ENCODE data around the gene MACROD2. TPM values are rescaled to one million over a fixed set of nuclear protein-coding genes. Genes with fewer than 3 reads are reported as not detected.

Gene MACROD2
- polyA plus RNA-seq, 2 of the 4 experiments (the other 2 are of a cell fraction) = 0.96 to 1.3 TPM

- Histone ChIP-seq H3K27ac (no peak overlapping the region), H3K4me1 (peaks cover 4% of the 10 kb centered on the region; the same call in 1 of the 3 replicates), H3K4me2 (peak overlapping the region; percentile 16; the same call in 1 of the 3 replicates), H3K9me3 (no peaks in the 10 kb centered on the region), H3K4me3 (no peak overlapping the region)
- POLR2A ChIA-PET = no interaction called here
- no peak for TF ChIP-seq ZNF302 (CRISPR knock-in tag; IDR thresholded peaks at IDR 0.05)
- 0 out of 2 replicates have a peak, but pooled peaks have one; percentile 9 for TF ChIP-seq GATA3 (IDR thresholded peaks at IDR 0.05; ENCODE audit: borderline replicate concordance)
- TF ChIP-seq KDM1A (IDR thresholded peaks at IDR 0.05; ENCODE audit: low read depth) = no peak
- TF ChIP-seq USF2 (IDR thresholded peaks at IDR 0.05) = no peak
- no peak for TF ChIP-seq KDM5A (IDR thresholded peaks at IDR 0.05)
- no peak for TF ChIP-seq JUNB (IDR thresholded peaks at IDR 0.05)
- FAIRE-seq (no peak), DNase-seq (ENCODE audit: low read depth in 1 of 2, low spot score in 1 of 2) (no peak), ATAC-seq (no peak)
- CTCF ChIA-PET = interaction anchor here (0.8 to 1.7 kb wide), 4 partner anchors 9 to 175 kb away, joined by 3 to 5 read pairs (median 4); partner anchors contain the start of gene FLRT3
- 3% methylated on average over 2 of the region's 2 CpGs for WGBS (ENCODE audit: missing lambda C conversion rate)
These were observed 517.5 kb downstream of the MACROD2 start for GRCh38 chr20:14512839-14513238.

- POLR2A ChIA-PET = no interaction called here
- CTCF ChIA-PET = interaction anchor here (0.6 kb wide), 1 partner anchor 30 kb away, joined by 4 read pairs; no protein-coding TSS in a partner anchor
These were observed 523.3 kb downstream of the MACROD2 start for GRCh38 chr20:14518648-14519047.

GRCh38 chr20:14521016-14521415 lies 525.7 kb downstream of the MACROD2 start:
- CTCF ChIA-PET = interaction anchor here (1.3 kb wide), 1 partner anchor 183 kb away, joined by 3 read pairs; no protein-coding TSS in a partner anchor
- POLR2A ChIA-PET = no interaction called here

More at GRCh38 chr20:14518648-14519047, 523.3 kb downstream of the MACROD2 start:
- H3K4me3 ChIP-seq = no peak overlapping the region
- WGBS (ENCODE audit: missing lambda C conversion rate) = 97% methylated on average over 1 of the region's 1 CpG
- H3K27ac ChIP-seq = no peak overlapping the region
- no peak overlapping the region for H3K4me2 ChIP-seq
- 0 out of 3 replicates have a peak, but pooled peaks cover 5% of the 10 kb centered on the region for H3K4me1 ChIP-seq
- no peaks in the 10 kb centered on the region for H3K9me3 ChIP-seq
- TF ChIP-seq NPAS2 (CRISPR knock-in tag; IDR thresholded peaks at IDR 0.05; ENCODE audit: borderline replicate concordance) = no peak
- no peak for TF ChIP-seq POLR2A (IDR thresholded peaks at IDR 0.05; ENCODE audit: low read length)
- no peak for TF ChIP-seq ZNF302 (CRISPR knock-in tag; IDR thresholded peaks at IDR 0.05)
- no peak for TF ChIP-seq JUN (IDR thresholded peaks at IDR 0.05)
- TF ChIP-seq RAD21 (conservative IDR thresholded peaks at IDR 0.05 in 1 of 2, IDR thresholded peaks at IDR 0.05 in 1 of 2) = no peak
- no peak for TF ChIP-seq MAX (IDR thresholded peaks at IDR 0.05)
- TF ChIP-seq RNF2 (IDR thresholded peaks at IDR 0.05; ENCODE audit: borderline replicate concordance, low read depth) = no peak
- TF ChIP-seq HDAC2 (IDR thresholded peaks at IDR 0.05) = no peak
- TF ChIP-seq ZSCAN20 (CRISPR knock-in tag; IDR thresholded peaks at IDR 0.05) = no peak
- no peak for TF ChIP-seq FOXS1 (CRISPR knock-in tag; IDR thresholded peaks at IDR 0.05)
- TF ChIP-seq RFX5 (IDR thresholded peaks at IDR 0.05) = no peak
- DNase-seq (ENCODE audit: low read depth in 1 of 2, low spot score in 1 of 2) = no peak
- no peak for ATAC-seq
- peak; percentile 79 for FAIRE-seq

More at GRCh38 chr20:14521016-14521415, 525.7 kb downstream of the MACROD2 start:
- no peak overlapping the region for H3K4me2 ChIP-seq
- DNase-seq (ENCODE audit: low read depth in 1 of 2, low spot score in 1 of 2) = no peak
- 0 out of 3 replicates have a peak, but pooled peaks cover 5% of the 10 kb centered on the region for H3K4me1 ChIP-seq
- no peak overlapping the region for H3K4me3 ChIP-seq
- no peak for TF ChIP-seq HDAC2 (IDR thresholded peaks at IDR 0.05)
- no peak for TF ChIP-seq ZFP36 (IDR thresholded peaks at IDR 0.05; ENCODE audit: borderline replicate concordance, partially characterized antibody)
- TF ChIP-seq MAFK (IDR thresholded peaks at IDR 0.05; ENCODE audit: partially characterized antibody) = no peak
- no peak for TF ChIP-seq POLR2AphosphoS2 (conservative IDR thresholded peaks at IDR 0.05; ENCODE audit: low read length)
- no peak for TF ChIP-seq NFE2L2 (conservative IDR thresholded peaks at IDR 0.05; ENCODE audit: low read length)
- no peak for TF ChIP-seq FOSB (CRISPR knock-in tag; IDR thresholded peaks at IDR 0.05)
- no peak for TF ChIP-seq ZNF302 (CRISPR knock-in tag; IDR thresholded peaks at IDR 0.05)
- no peak for TF ChIP-seq CHD4 (IDR thresholded peaks at IDR 0.05; ENCODE audit: borderline replicate concordance)
- no peak for TF ChIP-seq CHD2 (IDR thresholded peaks at IDR 0.05; ENCODE audit: low read length, partially characterized antibody)
- TF ChIP-seq KDM1A (IDR thresholded peaks at IDR 0.05; ENCODE audit: low read depth) = no peak
- no peak for TF ChIP-seq HMGXB4 (CRISPR knock-in tag; IDR thresholded peaks at IDR 0.05; ENCODE audit: borderline replicate concordance)
- no peak for TF ChIP-seq POLR2A (IDR thresholded peaks at IDR 0.05; ENCODE audit: low read length)
- TF ChIP-seq GATA3 (IDR thresholded peaks at IDR 0.05; ENCODE audit: borderline replicate concordance) = no peak
- TF ChIP-seq HEYL (CRISPR knock-in tag; IDR thresholded peaks at IDR 0.05) = no peak
- TF ChIP-seq SREBF2 (IDR thresholded peaks at IDR 0.05) = no peak
- no peak for TF ChIP-seq EHF (CRISPR knock-in tag; IDR thresholded peaks at IDR 0.05)
- no peak for TF ChIP-seq E2F6 (IDR thresholded peaks at IDR 0.05; ENCODE audit: borderline replicate concordance, low read depth)
- ATAC-seq = no peak
- no peaks in the 10 kb centered on the region for H3K9me3 ChIP-seq
- no peak overlapping the region for H3K27ac ChIP-seq
- no peak for FAIRE-seq

All from A549 (cell line).